Esophagus squamous epithelium (tissue), 4 donors: ENCODE results near the gene LSMEM2.

Source experiments
- POLR2A ChIP-seq, 4 donors: fragments of 450-650 bp; IDR thresholded peaks; one replicate each; pipeline ENCODE4 v1.6.1; 2017; ENCODE audit warnings: antibody characterized with exemption in 4 of 4, mild to moderate bottlenecking in 4 of 4, moderate library complexity in 3 of 4
- TF ChIP-seq, protein P1 (sequence below), 6 experiments: fragments of 450-650 bp in 4 of 6; fragments of 200-600 bp in 2 of 6; sonication (generic) in 2 of 6; IDR thresholded peaks; one replicate each; pipeline ENCODE4 v1.5.1; 2016 to 2019; ENCODE audit warnings: antibody characterized with exemption in 6 of 6, mild to moderate bottlenecking in 4 of 6, moderate library complexity in 4 of 6

DNA sequence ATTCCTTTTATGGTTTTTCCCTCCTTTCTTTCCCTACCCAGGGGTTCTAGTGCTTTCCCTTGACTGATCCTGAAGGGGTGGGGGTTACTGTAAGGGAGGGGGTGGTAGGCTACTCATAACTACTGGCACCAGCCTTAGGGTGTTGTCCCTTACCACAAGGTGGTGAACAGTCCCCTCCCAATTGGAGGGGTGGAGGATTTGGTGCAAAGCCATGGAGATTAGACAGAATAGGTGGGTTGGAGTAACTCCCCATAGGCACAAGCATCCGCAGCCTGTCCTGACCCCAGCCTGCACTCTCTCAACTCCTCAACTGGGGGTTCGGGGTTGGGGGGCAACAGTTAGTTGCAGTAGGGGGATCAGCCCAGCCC lies 46.2 kb downstream of the LSMEM2 start:
- TF ChIP-seq, protein P1, sequence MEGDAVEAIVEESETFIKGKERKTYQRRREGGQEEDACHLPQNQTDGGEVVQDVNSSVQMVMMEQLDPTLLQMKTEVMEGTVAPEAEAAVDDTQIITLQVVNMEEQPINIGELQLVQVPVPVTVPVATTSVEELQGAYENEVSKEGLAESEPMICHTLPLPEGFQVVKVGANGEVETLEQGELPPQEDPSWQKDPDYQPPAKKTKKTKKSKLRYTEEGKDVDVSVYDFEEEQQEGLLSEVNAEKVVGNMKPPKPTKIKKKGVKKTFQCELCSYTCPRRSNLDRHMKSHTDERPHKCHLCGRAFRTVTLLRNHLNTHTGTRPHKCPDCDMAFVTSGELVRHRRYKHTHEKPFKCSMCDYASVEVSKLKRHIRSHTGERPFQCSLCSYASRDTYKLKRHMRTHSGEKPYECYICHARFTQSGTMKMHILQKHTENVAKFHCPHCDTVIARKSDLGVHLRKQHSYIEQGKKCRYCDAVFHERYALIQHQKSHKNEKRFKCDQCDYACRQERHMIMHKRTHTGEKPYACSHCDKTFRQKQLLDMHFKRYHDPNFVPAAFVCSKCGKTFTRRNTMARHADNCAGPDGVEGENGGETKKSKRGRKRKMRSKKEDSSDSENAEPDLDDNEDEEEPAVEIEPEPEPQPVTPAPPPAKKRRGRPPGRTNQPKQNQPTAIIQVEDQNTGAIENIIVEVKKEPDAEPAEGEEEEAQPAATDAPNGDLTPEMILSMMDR (IDR thresholded peaks at IDR 0.05), result no peak
- TF ChIP-seq POLR2A (IDR thresholded peaks at IDR 0.05), result no peak
